Measurements from ENCODE around the gene ZNF576. TPM values are rescaled to one million over a fixed set of nuclear protein-coding genes. Genes with fewer than 3 reads are reported as not detected.

The ZNF576 gene
- total and polyA plus RNA-seq, 2 experiments from 2014 or later = 5.9 to 16.9 TPM

DNA sequence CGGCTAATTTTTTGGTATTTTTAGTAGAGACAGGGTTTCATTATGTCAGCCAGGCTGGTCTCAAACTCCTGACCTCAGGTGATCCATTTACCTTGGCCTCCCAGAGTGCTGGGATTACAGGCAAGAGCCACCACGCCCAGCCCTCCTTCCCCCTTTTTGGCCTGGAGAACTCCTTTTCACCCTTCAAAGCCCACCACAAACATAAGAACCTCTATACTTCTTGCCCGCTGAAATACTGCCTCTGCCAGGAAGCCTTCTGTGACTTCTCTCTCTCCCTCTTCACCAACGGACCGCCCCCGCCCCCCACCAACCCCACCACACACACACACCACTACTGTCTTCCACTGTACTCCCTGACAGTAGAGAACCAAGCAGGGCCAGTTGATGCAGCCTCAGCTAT lies 20.6 kb downstream of the ZNF576 start:
- Mint-ChIP-seq H3K27ac (no peak overlapping the region), H3K4me1 (peaks cover 18% of the 10 kb centered on the region), H3K9me3 (peaks cover 11% of the 10 kb centered on the region), H3K36me3 (ENCODE audit: low read depth) (peaks cover 24% of the 10 kb centered on the region), H3K4me3 (no peak overlapping the region), H3K27me3 (ENCODE audit: insufficient read depth, low read depth, poor library complexity) (peaks cover 22% of the 10 kb centered on the region)
- peaks cover 4% of the 10 kb centered on the region for H3K4me1 ChIP-seq (ENCODE audit: insufficient read depth)
- H3K4me2 ChIP-seq = no peak overlapping the region
- peaks cover 24% of the 10 kb centered on the region; the same call in 1 of the 2 replicates for H3K79me2 ChIP-seq (replicated peaks; ENCODE audit: insufficient read depth)
- no peak overlapping the region for H3K27ac ChIP-seq (ENCODE audit: low read depth)
- H3K9me2 ChIP-seq (ENCODE audit: insufficient read depth) = no peaks in the 10 kb centered on the region
- H3F3A ChIP-seq (replicated peaks; ENCODE audit: low read depth) = peaks cover 3% of the 10 kb centered on the region; the same call in 1 of the 2 replicates
- no peaks in the 10 kb centered on the region for H3K36me3 ChIP-seq (ENCODE audit: insufficient read depth)
- ATAC-seq = no peak
- no peaks in the 10 kb centered on the region; the same call in 1 of the 2 replicates for H4K20me1 ChIP-seq (replicated peaks; ENCODE audit: insufficient read depth)
- no peak overlapping the region for H2AFZ ChIP-seq
- no peak overlapping the region for H3K4me3 ChIP-seq
- DNase-seq (ENCODE audit: low spot score) = no peak
- no peak for TF ChIP-seq STAT1 (IDR thresholded peaks at IDR 0.05; ENCODE audit: unreplicated experiment)
- TF ChIP-seq, protein P1, sequence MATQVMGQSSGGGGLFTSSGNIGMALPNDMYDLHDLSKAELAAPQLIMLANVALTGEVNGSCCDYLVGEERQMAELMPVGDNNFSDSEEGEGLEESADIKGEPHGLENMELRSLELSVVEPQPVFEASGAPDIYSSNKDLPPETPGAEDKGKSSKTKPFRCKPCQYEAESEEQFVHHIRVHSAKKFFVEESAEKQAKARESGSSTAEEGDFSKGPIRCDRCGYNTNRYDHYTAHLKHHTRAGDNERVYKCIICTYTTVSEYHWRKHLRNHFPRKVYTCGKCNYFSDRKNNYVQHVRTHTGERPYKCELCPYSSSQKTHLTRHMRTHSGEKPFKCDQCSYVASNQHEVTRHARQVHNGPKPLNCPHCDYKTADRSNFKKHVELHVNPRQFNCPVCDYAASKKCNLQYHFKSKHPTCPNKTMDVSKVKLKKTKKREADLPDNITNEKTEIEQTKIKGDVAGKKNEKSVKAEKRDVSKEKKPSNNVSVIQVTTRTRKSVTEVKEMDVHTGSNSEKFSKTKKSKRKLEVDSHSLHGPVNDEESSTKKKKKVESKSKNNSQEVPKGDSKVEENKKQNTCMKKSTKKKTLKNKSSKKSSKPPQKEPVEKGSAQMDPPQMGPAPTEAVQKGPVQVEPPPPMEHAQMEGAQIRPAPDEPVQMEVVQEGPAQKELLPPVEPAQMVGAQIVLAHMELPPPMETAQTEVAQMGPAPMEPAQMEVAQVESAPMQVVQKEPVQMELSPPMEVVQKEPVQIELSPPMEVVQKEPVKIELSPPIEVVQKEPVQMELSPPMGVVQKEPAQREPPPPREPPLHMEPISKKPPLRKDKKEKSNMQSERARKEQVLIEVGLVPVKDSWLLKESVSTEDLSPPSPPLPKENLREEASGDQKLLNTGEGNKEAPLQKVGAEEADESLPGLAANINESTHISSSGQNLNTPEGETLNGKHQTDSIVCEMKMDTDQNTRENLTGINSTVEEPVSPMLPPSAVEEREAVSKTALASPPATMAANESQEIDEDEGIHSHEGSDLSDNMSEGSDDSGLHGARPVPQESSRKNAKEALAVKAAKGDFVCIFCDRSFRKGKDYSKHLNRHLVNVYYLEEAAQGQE (IDR thresholded peaks at IDR 0.05; ENCODE audit: unreplicated experiment) = no peak
- no peak for TF ChIP-seq EZH2 (IDR thresholded peaks at IDR 0.05; ENCODE audit: low read depth, unreplicated experiment)
- no peak for TF ChIP-seq CTCF (conservative IDR thresholded peaks at IDR 0.05; ENCODE audit: low read depth in 2 of 2)
- no peak for TF ChIP-seq EZH2phosphoT487 (IDR thresholded peaks at IDR 0.05; ENCODE audit: unreplicated experiment)
- TF ChIP-seq ZNF331 (CRISPR knock-in tag; IDR thresholded peaks at IDR 0.05; ENCODE audit: low read depth) = no peak
- TF ChIP-seq POLR2AphosphoS5 (IDR thresholded peaks at IDR 0.05; ENCODE audit: low read depth) = no peak
- H3K27me3 ChIP-seq (ENCODE audit: insufficient read depth) = no peaks in the 10 kb centered on the region

GRCh38 chr19:43618921-43619261 lies 22.5 kb downstream of the ZNF576 start:
- Histone ChIP-seq H4K20me1 (replicated peaks; ENCODE audit: insufficient read depth) (no peaks in the 10 kb centered on the region; the same call in 1 of the 2 replicates), H3K9me2 (ENCODE audit: insufficient read depth) (no peaks in the 10 kb centered on the region), H3F3A (replicated peaks; ENCODE audit: low read depth) (peaks cover 3% of the 10 kb centered on the region; the same call in 1 of the 2 replicates), H3K4me2 (peak overlapping the region; percentile 84), H3K36me3 (ENCODE audit: insufficient read depth) (no peaks in the 10 kb centered on the region), H3K27ac (ENCODE audit: low read depth) (peak overlapping the region; percentile 96), H3K79me2 (replicated peaks; ENCODE audit: insufficient read depth) (peaks cover 24% of the 10 kb centered on the region; the same call in 1 of the 2 replicates), H3K4me1 (ENCODE audit: insufficient read depth) (peaks cover 4% of the 10 kb centered on the region), H3K27me3 (ENCODE audit: insufficient read depth) (no peaks in the 10 kb centered on the region), H2AFZ (peak overlapping the region; percentile 88), H3K4me3 (peak overlapping the region; percentile 68)
- H3K27me3 Mint-ChIP-seq (ENCODE audit: insufficient read depth, low read depth, poor library complexity) = peaks cover 14% of the 10 kb centered on the region
- peak; percentile 35; the same call in 1 of the 2 replicates for TF ChIP-seq POLR2AphosphoS5 (IDR thresholded peaks at IDR 0.05; ENCODE audit: low read depth)
- TF ChIP-seq, protein P1 (IDR thresholded peaks at IDR 0.05; ENCODE audit: unreplicated experiment) = no peak
- H3K4me3 Mint-ChIP-seq = peak overlapping the region; percentile 88
- DNase-seq (ENCODE audit: low spot score) (no peak), ATAC-seq (peak; percentile 28)
- H3K36me3 Mint-ChIP-seq (ENCODE audit: low read depth) = peaks cover 10% of the 10 kb centered on the region
- H3K9me3 Mint-ChIP-seq = peaks cover 3% of the 10 kb centered on the region; the same call in 2 of the 3 replicates
- H3K4me1 Mint-ChIP-seq = peaks cover 23% of the 10 kb centered on the region
- peak overlapping the region; percentile 98 for H3K27ac Mint-ChIP-seq

All from GM23338 (cell line).